Colonic mucosa (tissue), 4 donors: ENCODE measurements around the gene SLC6A20. TPM values are rescaled to one million over a fixed set of nuclear protein-coding genes. Genes with fewer than 3 reads are reported as not detected.
"Not testable (repeated sequence)": the region's sequence is repeated elsewhere in the genome, so short reads cannot be mapped to it uniquely, and the experiment has no call there.

Experiments used
- DNase-seq: peaks from one replicate; pipeline ENCODE4 v3.0.0-alpha.2; 2020
- H3K27ac ChIP-seq: fragments of 200-600 bp; one replicate; pipeline ENCODE4 v1.8.0; 2021
- H3K27me3 ChIP-seq: fragments of 200-600 bp; one replicate; pipeline ENCODE4 v1.8.0; 2021
- H3K36me3 ChIP-seq: fragments of 200-600 bp; one replicate; pipeline ENCODE4 v1.8.0; 2021
- H3K4me1 ChIP-seq: fragments of 200-600 bp; one replicate; pipeline ENCODE4 v1.8.0; 2021; ENCODE audit warnings: mild to moderate bottlenecking
- H3K4me3 ChIP-seq: fragments of 200-600 bp; one replicate; pipeline ENCODE4 v1.8.0; 2021
- H3K9ac ChIP-seq, 2 donors: one replicate each; pipeline ENCODE4 v1.7.0; 2013; ENCODE audit warnings: control low read depth in 2 of 2, low read depth in 2 of 2, low read length in 2 of 2
- H3K9me3 ChIP-seq: fragments of 200-600 bp; one replicate; pipeline ENCODE4 v1.8.0; 2021
- intact Hi-C: fragments of 100-400 bp; cut with DNase I; formaldehyde crosslinking; loops from one replicate; pipeline ENCODE4 v1.14.1; 2022
- total RNA-seq, 2 donors: library from RNA; stranded (reverse); fragmentation: NEBNext Ultra II Directional in 1 of 2; extraction: Animal tissue kit (Norgen Biotek cat#: 25700) in 1 of 2; gene quantifications; one replicate each; pipeline ENCODE4 v1.2.1, GENCODE V29; 2021
- TF ChIP-seq, protein P1 (sequence below): fragments of 200-600 bp; IDR thresholded peaks from one replicate; pipeline ENCODE4 v1.8.0; 2022; ENCODE audit warnings: antibody characterized with exemption, mild to moderate bottlenecking
- donor health status: healthy.
- donor health status: DM: no; HTN: no; CAD: no.
- donor health status: DM: no; HTN: no; CAD: no.

Gene SLC6A20
- total RNA-seq, 2 donors from 2014 or later, result 4.2 to 4.4 TPM

DNA sequence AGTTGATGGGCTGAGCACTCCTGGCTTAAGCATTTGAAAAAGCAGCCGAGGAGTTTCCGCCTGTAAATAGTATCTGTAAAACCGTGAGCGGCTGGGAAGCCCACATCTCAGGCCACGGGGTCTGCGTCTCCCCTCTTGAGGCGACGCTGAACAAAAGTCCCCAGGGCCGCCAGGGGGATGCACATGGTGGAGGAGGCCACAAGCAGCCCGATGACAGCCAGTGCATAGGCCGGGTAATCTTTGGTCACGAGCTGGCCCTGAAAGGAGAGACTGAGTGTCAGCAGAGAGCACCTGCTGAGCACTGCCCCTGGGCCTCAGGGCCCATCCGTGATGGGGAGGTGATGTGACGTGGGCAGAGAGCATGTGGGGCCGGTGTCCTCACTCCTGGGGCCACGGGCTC lies 37.5 kb downstream of the SLC6A20 start:
- DNase-seq, result no peak
- TF ChIP-seq, protein P1, sequence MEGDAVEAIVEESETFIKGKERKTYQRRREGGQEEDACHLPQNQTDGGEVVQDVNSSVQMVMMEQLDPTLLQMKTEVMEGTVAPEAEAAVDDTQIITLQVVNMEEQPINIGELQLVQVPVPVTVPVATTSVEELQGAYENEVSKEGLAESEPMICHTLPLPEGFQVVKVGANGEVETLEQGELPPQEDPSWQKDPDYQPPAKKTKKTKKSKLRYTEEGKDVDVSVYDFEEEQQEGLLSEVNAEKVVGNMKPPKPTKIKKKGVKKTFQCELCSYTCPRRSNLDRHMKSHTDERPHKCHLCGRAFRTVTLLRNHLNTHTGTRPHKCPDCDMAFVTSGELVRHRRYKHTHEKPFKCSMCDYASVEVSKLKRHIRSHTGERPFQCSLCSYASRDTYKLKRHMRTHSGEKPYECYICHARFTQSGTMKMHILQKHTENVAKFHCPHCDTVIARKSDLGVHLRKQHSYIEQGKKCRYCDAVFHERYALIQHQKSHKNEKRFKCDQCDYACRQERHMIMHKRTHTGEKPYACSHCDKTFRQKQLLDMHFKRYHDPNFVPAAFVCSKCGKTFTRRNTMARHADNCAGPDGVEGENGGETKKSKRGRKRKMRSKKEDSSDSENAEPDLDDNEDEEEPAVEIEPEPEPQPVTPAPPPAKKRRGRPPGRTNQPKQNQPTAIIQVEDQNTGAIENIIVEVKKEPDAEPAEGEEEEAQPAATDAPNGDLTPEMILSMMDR, result no peak
- H3K36me3 ChIP-seq, result no peaks in the 10 kb centered on the region
- no peaks in the 10 kb centered on the region for H3K27me3 ChIP-seq
- H3K9ac ChIP-seq, result no peak overlapping the region
- intact Hi-C loops, result no loop called here
- no peak overlapping the region for H3K27ac ChIP-seq
- no peaks in the 10 kb centered on the region for H3K4me1 ChIP-seq
- H3K9me3 ChIP-seq, result no peaks in the 10 kb centered on the region
- H3K4me3 ChIP-seq, result no peak overlapping the region

DNA sequence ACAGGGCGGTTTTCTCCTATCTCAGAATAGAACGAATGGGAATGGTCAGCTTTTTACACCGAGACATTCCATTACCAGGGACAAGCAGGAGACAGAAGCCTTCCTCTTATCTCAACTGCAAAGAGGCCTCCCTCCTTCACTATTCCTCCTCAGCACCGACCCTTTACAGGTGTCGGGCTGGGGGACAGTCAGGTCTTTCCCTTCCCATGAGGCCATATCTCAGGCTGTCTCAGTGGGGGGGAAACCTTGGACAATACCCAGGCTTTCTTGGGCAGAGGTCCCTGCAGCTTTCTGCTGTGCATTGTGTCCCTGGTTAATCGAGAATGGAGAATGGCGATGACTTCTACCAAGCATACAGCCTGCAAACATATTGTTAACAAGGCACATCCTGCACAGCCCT lies 39.2 kb downstream of the SLC6A20 start:
- H3K9ac ChIP-seq, DNase-seq, H3K27me3 ChIP-seq, H3K9me3 ChIP-seq, H3K27ac ChIP-seq, intact Hi-C loops, H3K4me3 ChIP-seq, H3K4me1 ChIP-seq, H3K36me3 ChIP-seq: not testable (repeated sequence)

DNA sequence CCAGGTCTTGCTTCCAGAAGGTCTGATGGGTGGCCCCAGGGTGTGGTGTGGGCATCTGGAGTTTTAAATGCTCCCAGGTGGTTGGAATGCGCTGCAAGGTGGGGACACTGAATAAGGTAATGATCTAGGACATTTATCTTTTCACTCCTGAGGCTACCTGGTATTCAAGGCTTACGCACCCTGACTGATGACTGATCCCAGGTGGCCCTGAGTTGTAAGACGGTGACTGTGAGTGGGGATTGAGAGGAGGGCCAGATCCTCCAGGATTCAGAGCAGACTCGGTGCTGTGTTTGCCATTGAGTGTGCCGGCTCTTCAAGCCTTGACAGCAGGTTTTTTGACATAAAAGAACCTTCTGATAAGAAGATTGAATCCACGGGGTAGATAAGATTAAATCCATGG lies 40.3 kb downstream of the SLC6A20 start:
- no peak overlapping the region for H3K4me3 ChIP-seq
- TF ChIP-seq, protein P1, result no peak
- intact Hi-C loops, result no loop called here
- H3K27ac ChIP-seq, result no peak overlapping the region
- no peaks in the 10 kb centered on the region for H3K36me3 ChIP-seq
- H3K4me1 ChIP-seq, result no peaks in the 10 kb centered on the region
- no peaks in the 10 kb centered on the region for H3K27me3 ChIP-seq
- no peak for DNase-seq
- no peak overlapping the region for H3K9ac ChIP-seq
- H3K9me3 ChIP-seq, result no peaks in the 10 kb centered on the region

DNA sequence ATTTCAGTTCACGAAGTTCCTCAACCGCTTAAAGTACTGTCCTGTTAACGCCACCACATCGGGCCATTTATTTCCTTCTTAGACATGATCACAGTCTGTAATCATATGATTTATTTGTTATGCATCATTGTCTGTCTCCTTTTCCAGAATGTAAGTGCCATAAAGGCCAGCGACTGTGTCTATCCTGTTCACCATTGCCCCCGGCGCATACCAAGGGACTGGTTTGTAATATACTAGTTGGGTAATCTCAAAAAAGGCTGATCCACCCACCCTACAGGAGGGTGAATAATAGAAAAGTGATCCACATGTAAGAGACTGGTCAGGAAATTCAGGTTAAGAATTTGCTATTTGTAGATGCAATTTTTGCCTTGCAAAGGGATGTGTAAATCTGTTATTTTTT lies 41.9 kb downstream of the SLC6A20 start:
- Histone ChIP-seq H3K36me3 (no peaks in the 10 kb centered on the region), H3K9ac (no peak overlapping the region), H3K4me3 (no peak overlapping the region), H3K27me3 (no peaks in the 10 kb centered on the region), H3K9me3 (no peaks in the 10 kb centered on the region), H3K27ac (no peak overlapping the region), H3K4me1 (no peaks in the 10 kb centered on the region)
- no peak for DNase-seq
- TF ChIP-seq, protein P1, result no peak
- intact Hi-C loops, result no loop called here

DNA sequence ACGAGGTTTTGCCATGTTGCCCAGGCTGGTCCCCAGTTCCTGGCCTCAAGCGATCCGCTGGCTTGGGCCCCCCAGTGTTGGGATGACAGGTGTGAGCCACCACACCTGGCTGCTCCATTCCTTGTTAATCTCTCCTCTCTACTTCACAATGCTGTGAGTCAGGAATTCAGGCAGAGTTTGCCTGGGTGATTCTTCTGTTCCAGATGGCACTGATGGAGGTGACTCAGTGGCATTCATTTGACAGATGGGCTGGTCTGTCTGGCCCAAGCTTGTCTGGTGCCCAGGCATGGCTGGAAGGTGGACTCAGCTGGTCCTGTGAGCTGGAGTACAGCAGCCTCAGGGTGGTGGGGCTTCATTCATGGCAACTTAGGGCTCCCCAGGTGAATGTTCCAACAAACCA lies 43.2 kb downstream of the SLC6A20 start:
- H3K9me3 ChIP-seq, result no peaks in the 10 kb centered on the region
- no peaks in the 10 kb centered on the region for H3K36me3 ChIP-seq
- intact Hi-C loops, result no loop called here
- no peak overlapping the region for H3K4me3 ChIP-seq
- H3K4me1 ChIP-seq, result no peaks in the 10 kb centered on the region
- no peaks in the 10 kb centered on the region for H3K27me3 ChIP-seq
- TF ChIP-seq, protein P1, result no peak
- no peak overlapping the region for H3K9ac ChIP-seq
- H3K27ac ChIP-seq, result no peak overlapping the region
- no peak for DNase-seq

DNA sequence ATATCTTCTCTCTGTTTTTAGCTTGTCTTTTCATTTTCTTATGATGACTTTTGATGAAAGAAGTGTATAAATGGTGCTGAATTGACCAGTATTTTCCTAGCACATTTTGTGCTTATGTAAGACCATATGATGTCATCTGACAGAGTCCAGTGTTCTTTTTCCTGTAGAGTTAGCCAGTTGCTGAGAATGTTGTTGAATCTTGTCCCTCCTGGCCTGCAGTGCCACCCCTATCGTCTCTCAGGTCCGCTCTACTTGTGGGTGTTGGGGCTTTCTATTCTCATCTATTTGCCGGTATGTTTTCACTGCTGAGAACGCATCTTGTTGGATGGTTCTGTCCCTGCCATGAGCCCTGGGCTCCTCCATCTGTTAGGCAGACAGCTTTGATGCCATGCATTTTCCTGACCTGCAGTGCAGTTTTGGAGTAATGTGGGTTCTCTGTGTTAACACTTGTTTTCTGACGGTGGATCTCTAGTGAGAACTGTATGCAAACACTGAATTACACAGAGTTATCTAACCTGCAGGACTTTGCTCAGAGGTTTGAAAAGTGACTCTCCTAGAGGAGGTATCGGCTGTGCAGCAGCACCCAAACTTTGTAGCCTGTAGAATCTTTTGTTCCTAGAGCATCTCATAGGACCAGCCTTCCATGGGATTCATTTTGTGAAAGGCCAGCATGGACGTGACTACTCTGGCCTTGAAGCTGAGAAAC lies 44.6 kb downstream of the SLC6A20 start:
- intact Hi-C loops, result no loop called here
- Histone ChIP-seq H3K36me3 (no peaks in the 10 kb centered on the region), H3K4me3 (no peak overlapping the region), H3K9me3 (no peaks in the 10 kb centered on the region), H3K9ac (no peak overlapping the region), H3K4me1 (no peaks in the 10 kb centered on the region), H3K27ac (no peak overlapping the region), H3K27me3 (no peaks in the 10 kb centered on the region)
- TF ChIP-seq, protein P1, result no peak
- DNase-seq, result no peak
